Measurements from ENCODE around the gene VAPA. TPM values are rescaled to one million over a fixed set of nuclear protein-coding genes. Genes with fewer than 3 reads are reported as not detected.

VAPA gene
- total RNA-seq, 1 donor from 2014 or later: 169 TPM

GRCh38 chr18:9996094-9996493 is 82.3 kb downstream of the VAPA start:
- H3K27me3 ChIP-seq (ENCODE audit: control insufficient read depth, insufficient read depth, low read length): no peaks in the 10 kb centered on the region
- no peak for TF ChIP-seq CTCF (IDR thresholded peaks at IDR 0.05; ENCODE audit: insufficient read depth, low read length, poor library complexity, severe bottlenecking)
- H3K36me3 ChIP-seq (ENCODE audit: control insufficient read depth, insufficient read depth, low read length): no peaks in the 10 kb centered on the region
- H3K4me3 ChIP-seq (ENCODE audit: low read depth, low read length): no peak overlapping the region
- no peak for DNase-seq (ENCODE audit: low read depth)

DNA sequence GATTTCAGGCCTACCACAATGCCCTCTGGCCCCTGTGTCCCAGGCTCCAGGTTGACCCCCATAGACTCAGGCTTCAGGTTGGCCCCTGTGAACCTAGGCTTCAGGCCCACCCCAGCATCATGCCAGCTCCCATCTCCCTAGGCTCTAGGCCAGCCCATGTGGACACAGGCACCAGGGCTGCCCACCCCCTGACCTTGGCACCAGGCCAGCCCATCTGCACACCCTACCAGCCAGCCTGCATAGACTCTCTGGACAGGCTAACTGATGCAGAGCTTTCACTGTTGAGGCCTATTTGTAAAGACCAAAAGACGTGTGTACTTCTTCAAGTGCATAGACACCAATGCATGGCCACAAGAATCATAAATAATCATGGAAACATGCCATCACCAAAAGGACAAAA is 83.9 kb downstream of the VAPA start:
- TF ChIP-seq CTCF (IDR thresholded peaks at IDR 0.05; ENCODE audit: insufficient read depth, low read length, poor library complexity, severe bottlenecking): no peak
- H3K27me3 ChIP-seq (ENCODE audit: control insufficient read depth, insufficient read depth, low read length): no peaks in the 10 kb centered on the region
- H3K4me3 ChIP-seq (ENCODE audit: low read depth, low read length): no peak overlapping the region
- DNase-seq (ENCODE audit: low read depth): no peak
- no peaks in the 10 kb centered on the region for H3K36me3 ChIP-seq (ENCODE audit: control insufficient read depth, insufficient read depth, low read length)

DNA sequence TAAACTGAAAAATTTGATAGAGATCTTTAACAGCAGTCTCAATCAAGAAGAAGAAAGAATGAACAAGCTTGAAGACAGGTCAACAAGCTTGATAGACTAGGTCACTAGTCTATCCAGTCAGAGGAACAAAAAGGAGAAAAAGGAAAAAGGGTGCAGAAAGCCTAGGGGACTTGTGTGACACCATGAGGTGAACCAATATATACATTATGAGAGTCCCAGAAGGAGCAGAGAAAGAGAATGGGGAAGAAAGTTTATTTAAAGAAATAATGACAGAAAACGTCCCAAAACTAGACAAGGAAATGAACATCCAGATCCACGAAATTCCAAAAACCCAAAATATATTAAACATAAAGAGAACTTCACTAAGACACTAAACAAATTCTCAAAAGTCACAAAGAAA is 84.5 kb downstream of the VAPA start:
- DNase-seq (ENCODE audit: low read depth): no peak
- no peak overlapping the region for H3K4me3 ChIP-seq (ENCODE audit: low read depth, low read length)
- no peak for TF ChIP-seq CTCF (IDR thresholded peaks at IDR 0.05; ENCODE audit: insufficient read depth, low read length, poor library complexity, severe bottlenecking)
- H3K27me3 ChIP-seq (ENCODE audit: control insufficient read depth, insufficient read depth, low read length): no peaks in the 10 kb centered on the region
- no peaks in the 10 kb centered on the region for H3K36me3 ChIP-seq (ENCODE audit: control insufficient read depth, insufficient read depth, low read length)

- Histone ChIP-seq H3K36me3 (ENCODE audit: control insufficient read depth, insufficient read depth, low read length) (no peaks in the 10 kb centered on the region), H3K4me3 (ENCODE audit: low read depth, low read length) (no peak overlapping the region), H3K27me3 (ENCODE audit: control insufficient read depth, insufficient read depth, low read length) (no peaks in the 10 kb centered on the region)
- no peak for DNase-seq (ENCODE audit: low read depth)
- no peak for TF ChIP-seq CTCF (IDR thresholded peaks at IDR 0.05; ENCODE audit: insufficient read depth, low read length, poor library complexity, severe bottlenecking)
Measured at GRCh38 chr18:10002280-10002679, 88.5 kb downstream of the VAPA start.

- Histone ChIP-seq H3K27me3 (ENCODE audit: control insufficient read depth, insufficient read depth, low read length) (no peaks in the 10 kb centered on the region), H3K4me3 (ENCODE audit: low read depth, low read length) (no peak overlapping the region), H3K36me3 (ENCODE audit: control insufficient read depth, insufficient read depth, low read length) (no peaks in the 10 kb centered on the region)
- no peak for TF ChIP-seq CTCF (IDR thresholded peaks at IDR 0.05; ENCODE audit: insufficient read depth, low read length, poor library complexity, severe bottlenecking)
- no peak for DNase-seq (ENCODE audit: low read depth)
Measured at GRCh38 chr18:10003281-10003680, 89.5 kb downstream of the VAPA start.

- H3K27me3 ChIP-seq (ENCODE audit: control insufficient read depth, insufficient read depth, low read length): no peaks in the 10 kb centered on the region
- TF ChIP-seq CTCF (IDR thresholded peaks at IDR 0.05; ENCODE audit: insufficient read depth, low read length, poor library complexity, severe bottlenecking): no peak
- no peaks in the 10 kb centered on the region for H3K36me3 ChIP-seq (ENCODE audit: control insufficient read depth, insufficient read depth, low read length)
- no peak overlapping the region for H3K4me3 ChIP-seq (ENCODE audit: low read depth, low read length)
- DNase-seq (ENCODE audit: low read depth): no peak
Measured at GRCh38 chr18:10003866-10004265, 90.0 kb downstream of the VAPA start.
